C4-2B (cell line): ENCODE data around the gene RNF166.

Experiments used
- CTCF ChIP-seq: fragments of 450-650 bp; conservative IDR thresholded peaks from 2 replicates; pipeline ENCODE4 v1.5.1; 2017; ENCODE audit warnings: mild to moderate bottlenecking
- ZFX ChIP-seq: fragments of 450-650 bp; IDR thresholded peaks from 2 replicates; pipeline ENCODE4 v1.6.1; 2017

GRCh38 chr16:88723911-88724310, 17.7 kb upstream of the RNF166 start:
- TF ChIP-seq CTCF (no peak), ZFX (no peak)
